HG02610 (cell line): Measurements from ENCODE around the gene LTC4S.
"Not testable (repeated sequence)": the region's sequence is repeated elsewhere in the genome, so short reads cannot be mapped to it uniquely, and the experiment has no call there.

Experiments
- ATAC-seq: cut with Tn5 transposase; IDR thresholded peaks from one replicate; pipeline ENCODE4 v1.9.1; 2021; ENCODE audit warnings: mild to moderate bottlenecking, moderate library complexity; ENCODE audit not compliant: unreplicated experiment

Gene LTC4S

DNA sequence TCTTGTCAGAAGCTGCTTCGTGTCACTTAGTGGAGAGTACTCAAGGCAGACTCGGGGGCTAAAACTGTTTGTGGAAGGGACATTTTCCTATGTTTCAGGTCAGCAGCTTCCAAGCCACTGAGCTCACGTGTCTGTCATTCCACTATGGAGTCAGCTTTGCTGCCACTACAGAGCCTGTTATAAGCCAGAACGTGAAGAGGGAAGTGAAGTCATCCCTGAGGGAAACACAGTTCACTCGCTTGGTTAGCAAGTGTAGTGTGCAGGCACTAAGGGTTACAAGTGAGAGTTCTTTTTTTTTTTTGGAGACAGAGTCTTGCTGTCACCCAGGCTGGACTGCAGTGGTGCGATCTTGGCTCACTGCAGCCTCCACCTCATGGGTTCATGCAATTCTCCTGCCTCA, 24.5 kb upstream of the LTC4S start:
- no peak for ATAC-seq

- ATAC-seq, result no peak
These were observed 24.0 kb upstream of the LTC4S start for GRCh38 chr5:179769796-179770195.

DNA sequence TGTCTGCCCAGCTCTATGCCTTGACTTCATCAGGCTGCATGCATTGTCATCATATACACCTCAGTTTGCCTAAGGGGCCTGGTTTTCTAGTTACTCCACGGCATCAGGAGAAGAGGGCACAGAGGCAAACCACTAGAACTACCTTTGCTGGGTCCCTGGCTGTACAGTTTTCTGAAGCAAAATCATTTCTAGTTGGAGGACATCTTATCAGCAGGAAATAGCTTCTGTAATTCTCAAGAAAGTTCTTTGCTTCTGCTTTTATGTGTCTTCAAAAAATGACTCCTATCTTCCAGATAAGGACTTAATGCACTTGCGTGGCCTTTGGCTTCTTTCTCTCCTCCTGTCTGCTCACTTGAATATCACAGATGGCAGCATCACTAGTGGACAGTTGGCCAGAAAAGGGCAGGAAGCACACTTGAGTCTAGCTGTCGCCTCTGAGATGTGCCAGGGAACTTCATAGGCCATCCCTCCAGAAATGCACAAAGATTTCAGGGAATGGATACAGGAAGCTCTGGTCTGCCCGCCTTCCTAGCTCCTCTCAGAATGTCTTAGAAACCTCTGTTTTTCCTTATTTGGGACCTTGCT, 22.4 kb upstream of the LTC4S start:
- ATAC-seq, result no peak

DNA sequence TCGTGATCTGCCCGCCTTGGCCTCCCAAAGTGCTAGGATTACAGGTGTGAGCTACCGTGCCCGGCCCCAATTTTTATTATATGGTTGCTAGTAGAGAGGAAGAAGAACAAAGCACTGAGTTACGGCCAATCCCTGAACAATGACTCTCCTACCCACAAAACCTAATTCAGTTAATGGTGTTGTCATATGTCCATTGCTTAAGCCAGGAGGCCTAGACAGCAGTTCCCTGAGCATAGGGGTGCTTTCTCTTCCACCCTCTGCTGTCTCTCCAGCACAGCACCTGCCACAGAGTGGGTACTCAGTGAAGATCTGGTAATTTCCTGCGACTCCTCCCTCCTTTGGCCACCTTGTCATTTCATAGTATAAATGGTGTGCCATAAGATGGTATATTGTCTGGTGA, 21.4 kb upstream of the LTC4S start:
- ATAC-seq, result no peak

- ATAC-seq, result no peak
These were observed 20.1 kb upstream of the LTC4S start for GRCh38 chr5:179773686-179774040.

DNA sequence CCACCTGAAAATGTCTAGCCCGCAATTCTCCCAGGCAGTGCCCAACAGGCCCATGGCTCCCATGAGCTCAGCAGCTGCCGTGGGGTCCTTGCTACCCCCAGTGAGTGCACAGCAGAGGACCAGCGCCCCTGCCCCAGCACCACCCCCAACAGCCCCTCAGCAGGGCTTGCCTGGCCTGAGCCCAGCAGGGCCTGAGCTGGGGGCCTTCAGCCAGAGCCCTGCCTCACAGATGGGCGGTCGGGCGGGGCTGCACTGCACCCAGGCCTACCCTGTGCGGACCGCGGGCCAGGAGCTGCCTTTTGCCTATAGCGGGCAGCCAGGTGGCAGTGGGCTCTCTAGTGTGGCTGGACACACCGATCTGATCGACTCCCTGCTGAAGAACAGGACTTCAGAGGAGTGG, 19.3 kb upstream of the LTC4S start:
- ATAC-seq, result no peak

GRCh38 chr5:179776411-179776938, 17.3 kb upstream of the LTC4S start:
- ATAC-seq, result no peak

DNA sequence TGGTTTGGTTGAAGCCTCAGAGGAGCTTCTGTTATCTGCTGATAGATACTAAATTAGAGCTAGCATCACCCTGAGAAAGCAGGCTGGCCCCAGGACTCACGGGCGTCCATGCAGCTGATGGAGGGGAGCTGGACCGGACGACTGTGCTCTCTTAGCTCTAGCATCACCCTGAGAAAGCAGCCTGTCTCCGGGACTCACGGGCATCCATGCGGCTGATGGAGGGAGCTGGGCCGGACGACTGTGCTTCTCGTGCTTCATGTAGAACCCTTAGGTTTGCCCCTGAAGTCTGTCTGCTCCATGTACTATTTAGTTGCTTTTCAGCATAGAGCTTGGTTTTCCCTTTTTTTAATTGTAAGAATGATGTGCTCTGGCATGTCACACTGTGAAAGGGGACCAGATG, 16.3 kb upstream of the LTC4S start:
- ATAC-seq, result no peak

DNA sequence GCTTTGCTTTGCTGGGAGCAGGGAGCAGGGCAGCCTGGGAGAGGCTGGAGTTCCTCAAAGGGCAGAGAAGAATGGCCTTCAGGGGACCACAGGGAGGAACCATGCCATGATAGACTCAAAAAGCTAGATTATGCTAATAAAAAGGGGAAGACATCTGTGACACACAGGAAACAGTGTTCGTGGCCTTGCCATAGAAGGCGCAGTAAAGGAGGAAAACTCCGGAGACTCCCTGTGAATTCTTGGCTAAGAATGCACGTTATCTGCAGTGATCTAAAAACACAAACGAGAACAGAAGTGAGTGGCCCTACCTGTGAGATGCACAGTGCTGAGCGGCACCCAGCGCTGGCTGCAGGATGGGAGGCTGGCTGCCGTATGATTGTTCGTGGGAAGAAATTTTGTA, 15.9 kb upstream of the LTC4S start:
- no peak for ATAC-seq

DNA sequence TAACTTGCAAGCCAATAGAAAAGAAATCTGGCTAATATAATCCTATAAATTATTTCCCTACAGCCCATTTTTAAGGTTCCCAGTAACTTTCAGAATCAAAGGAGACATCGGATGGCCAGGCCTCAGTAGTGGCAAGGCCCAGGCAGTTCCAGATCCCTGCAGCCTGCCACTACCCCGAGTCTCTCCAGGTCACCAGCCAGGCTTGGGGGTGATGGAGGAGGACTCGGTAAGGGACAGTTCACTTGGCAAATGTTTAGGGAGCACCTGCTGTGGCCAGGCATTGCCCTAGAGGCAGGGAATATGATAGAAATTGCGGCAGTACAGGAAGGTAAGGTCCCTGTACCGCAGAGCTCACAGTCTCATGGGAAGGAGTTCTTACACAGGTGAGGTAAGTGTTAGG, 15.2 kb upstream of the LTC4S start:
- no peak for ATAC-seq

DNA sequence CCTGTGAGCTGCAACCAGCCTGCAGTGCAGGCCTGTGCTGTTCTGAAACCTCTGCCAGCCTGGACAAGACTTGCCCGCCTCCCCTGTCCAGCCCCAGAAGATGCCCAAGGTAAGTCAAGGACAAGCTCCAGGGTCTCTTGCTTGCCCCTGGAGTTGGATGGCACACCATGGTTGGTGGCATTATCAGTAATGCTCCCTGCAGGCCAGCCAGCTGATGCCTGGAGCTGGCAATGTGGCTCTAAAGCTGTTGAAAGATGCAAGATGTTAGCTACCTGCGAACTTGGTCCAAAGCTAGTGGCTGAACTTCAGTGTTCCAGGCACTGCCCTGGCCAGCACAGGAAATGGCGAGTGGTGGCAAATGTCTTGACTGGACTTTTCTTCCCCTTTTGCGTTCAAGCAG, 14.0 kb upstream of the LTC4S start:
- no peak for ATAC-seq

GRCh38 chr5:179780362-179780761, 13.4 kb upstream of the LTC4S start:
- no peak for ATAC-seq

DNA sequence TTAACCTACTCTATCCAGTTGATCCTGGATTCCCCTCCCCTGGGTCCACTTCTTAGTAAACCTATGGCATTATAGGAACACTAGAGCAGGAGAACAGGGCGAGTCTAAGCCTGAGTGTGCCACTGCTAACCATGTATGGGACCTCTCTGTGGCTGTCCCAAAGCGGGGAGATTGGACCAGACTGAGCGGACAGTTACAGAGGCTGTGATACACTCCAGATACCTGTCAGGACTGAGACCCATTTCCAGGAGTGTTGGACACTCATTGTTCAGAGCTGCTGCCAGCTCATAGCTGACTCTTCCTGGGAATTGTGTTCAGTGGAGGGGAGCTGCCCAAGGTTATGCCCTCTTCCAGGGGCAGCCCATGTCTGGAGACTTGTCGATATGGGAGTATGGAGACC, 11.9 kb upstream of the LTC4S start:
- no peak for ATAC-seq

DNA sequence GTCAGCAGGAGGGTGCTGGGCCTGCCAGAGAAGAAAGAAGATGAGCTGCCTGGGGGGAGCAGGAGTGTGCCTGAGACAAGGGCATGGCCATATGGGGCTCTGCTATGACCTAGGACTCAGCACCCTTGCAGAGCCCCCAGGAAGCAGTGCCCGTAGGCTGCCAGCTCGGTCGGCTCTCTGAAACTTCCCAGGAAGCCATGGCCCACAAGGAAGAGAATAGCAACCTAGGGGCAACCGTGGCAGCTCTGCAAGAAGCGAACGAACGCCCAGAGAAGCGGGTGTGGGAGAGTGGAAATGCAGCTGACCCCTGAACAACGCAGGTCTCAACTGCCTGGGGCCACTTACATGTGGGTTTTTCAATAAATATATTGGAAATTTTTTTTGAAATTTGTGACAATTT, 10.7 kb upstream of the LTC4S start:
- ATAC-seq, result no peak

GRCh38 chr5:179786861-179787260, 6.9 kb upstream of the LTC4S start:
- no peak for ATAC-seq

DNA sequence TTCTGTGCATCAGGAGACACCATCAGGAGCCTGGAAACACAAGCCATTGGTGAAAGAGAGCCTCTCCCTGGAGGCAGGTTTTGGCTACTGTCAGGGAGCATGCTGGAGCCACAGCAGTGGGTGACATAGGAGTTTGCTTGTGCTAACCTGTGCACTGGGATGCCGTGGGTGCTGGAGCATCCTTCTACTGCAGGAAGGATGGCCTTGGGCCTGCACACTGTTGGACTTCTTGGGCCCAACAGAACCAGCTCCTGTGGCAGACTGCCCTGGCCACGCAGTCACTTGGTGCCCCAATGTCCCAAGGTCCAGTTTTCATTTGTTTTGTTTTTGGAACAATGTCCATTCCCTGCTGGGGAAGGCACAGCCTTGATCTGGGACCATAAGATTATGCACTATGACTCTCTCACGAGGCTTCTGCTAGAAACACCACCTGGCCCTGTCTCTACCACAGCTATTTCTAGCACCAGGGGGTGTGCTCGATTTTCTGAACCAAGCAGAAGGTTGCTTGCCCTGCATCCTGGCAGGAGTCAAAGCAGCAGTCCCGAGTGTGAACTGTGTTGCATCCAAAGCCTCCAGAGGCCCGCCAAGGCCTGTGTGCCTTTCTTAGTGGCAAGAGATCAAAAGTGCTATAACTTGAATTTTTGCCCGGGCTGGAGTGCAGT, 5.5 kb upstream of the LTC4S start:
- no peak for ATAC-seq

GRCh38 chr5:179789278-179789677, 4.5 kb upstream of the LTC4S start:
- ATAC-seq, result not testable (repeated sequence)

DNA sequence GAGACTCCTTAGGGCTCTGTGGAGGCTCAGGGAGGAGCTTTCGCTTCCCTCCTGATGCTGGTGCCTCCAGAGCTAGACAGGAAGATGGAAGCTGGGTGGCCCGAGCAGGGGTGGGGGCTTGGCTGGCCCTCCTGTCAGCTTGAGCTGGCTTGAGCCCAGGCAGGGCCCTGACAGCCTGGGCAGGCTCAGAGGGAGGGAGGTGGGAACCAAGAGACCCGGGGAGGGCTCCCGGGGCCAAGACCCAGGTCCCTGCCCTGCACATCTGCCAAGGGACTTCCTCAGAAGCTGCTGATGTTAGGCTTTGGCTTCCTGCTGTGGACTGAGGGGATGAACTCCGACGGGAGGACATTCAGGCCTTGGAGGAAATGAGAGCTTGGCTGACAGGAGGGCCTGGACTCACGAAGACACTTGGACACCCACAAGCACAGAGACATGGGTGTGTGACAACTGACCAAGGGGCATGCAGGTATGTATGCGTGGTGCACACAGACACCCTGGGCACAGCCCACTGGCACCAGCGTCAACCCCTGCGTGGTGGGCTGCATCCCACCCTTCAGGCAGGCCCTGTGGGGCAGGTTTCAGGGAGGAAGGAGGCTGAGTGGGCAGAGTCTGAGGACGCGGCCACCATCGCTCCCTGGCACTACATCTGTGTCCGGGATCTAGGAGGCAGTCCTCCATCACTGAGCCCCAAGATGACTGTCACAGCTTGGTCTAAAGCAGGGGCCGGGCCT, 1.7 kb upstream of the LTC4S start:
- no peak for ATAC-seq

DNA sequence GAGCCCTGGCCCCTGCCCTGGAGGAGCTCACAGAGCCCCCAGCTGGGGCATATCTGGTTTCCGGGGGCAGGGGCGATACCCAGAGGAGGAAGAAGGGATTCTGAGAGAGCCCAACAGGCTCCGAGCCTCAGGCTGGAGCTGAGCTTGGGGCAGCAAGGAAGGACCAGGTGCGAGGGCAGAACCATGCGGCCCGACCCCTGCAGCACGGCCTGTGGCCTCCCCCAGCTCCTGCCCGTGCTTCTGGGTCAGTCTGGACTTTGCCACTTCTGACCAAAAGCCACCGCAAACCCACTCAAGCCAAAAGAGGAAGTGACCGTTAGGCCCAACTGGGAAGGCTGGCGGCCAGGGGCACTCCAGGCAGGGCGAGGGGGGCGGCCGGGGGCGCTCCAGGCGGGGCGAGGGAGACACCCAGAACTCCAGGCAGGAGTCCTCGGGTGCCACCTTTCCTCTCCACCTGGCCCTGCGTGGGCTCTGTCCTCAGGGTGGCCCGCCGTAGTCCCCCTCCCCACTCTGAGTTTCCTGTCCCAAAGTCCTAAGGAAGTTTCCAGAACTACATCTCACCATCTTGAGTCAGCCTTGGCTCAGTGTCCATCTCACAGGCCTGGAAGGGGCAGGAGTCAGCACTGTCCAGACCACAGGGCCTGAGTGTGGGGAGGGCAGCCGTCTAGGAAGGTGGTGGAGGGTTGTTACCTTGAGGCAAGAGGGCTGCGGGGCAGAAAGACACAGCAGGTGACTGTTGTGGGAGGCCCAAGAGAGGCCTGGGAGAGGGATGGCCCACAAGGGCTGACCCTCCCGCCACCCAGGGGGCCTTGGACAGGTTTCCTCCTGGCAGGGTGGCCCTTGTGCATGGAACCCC, 946 bp upstream of the LTC4S start:
- ATAC-seq, result no peak

GRCh38 chr5:179794171-179794570, 385 bp downstream of the LTC4S start:
- no peak for ATAC-seq

DNA sequence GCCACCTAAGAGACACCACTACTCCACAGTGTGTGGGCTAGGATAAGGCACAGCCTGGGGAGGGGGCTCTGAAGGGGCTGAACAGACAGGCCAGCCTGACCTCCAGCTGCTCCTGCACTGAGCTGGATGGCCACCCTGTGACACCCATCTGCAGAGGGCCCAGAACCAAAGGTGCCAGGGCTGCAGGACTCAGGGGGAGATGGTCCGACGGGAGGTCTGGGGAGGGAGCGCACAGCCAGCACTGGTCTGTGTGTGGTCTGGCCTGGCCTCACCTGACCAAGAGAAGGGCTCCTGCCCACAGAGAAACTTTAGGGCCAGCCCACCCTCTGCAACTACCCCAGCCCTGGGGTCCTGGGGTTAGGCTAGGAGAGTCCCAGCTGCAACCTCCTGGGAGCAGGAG, 789 bp downstream of the LTC4S start:
- no peak for ATAC-seq
